Measurements from ENCODE around the gene KIF3B. TPM values are rescaled to one million over a fixed set of nuclear protein-coding genes. Genes with fewer than 3 reads are reported as not detected.

Gene KIF3B
- total and polyA plus RNA-seq, 2 of the 13 experiments (the other 11 are each of a cell fraction or from before 2014, with no cell fraction given): 23.6 to 28.8 TPM

GRCh38 chr20:32235331-32236047, 42.0 kb upstream of the KIF3B start (continued):
- TF ChIP-seq SP4 (CRISPR knock-in tag; IDR thresholded peaks at IDR 0.05) (no peak), MED1 (CRISPR knock-in tag; IDR thresholded peaks at IDR 0.05) (peak; percentile 64), HMGXB3 (CRISPR knock-in tag; IDR thresholded peaks at IDR 0.05; ENCODE audit: borderline replicate concordance) (0 out of 2 replicates have a peak, but pooled peaks have one; percentile 36), ZGPAT (CRISPR knock-in tag; IDR thresholded peaks at IDR 0.05) (peak; percentile 26; the same call in 1 of the 2 replicates), YEATS2 (CRISPR knock-in tag; IDR thresholded peaks at IDR 0.05; ENCODE audit: borderline replicate concordance) (peak; percentile 23; the same call in 1 of the 2 replicates), GFI1 (CRISPR knock-in tag; IDR thresholded peaks at IDR 0.05; ENCODE audit: borderline replicate concordance) (peak; percentile 50; the same call in 1 of the 2 replicates), ZBTB7B (CRISPR knock-in tag; IDR thresholded peaks at IDR 0.05) (peak; percentile 45; the same call in 1 of the 2 replicates), TFE3 (CRISPR knock-in tag; IDR thresholded peaks at IDR 0.05) (0 out of 2 replicates have a peak, but pooled peaks have one; percentile 24), ZNF20 (CRISPR knock-in tag; IDR thresholded peaks at IDR 0.05) (no peak), DRAP1 (CRISPR knock-in tag; IDR thresholded peaks at IDR 0.05) (peak; percentile 37; the same call in 1 of the 2 replicates), ZNF124 (CRISPR knock-in tag; IDR thresholded peaks at IDR 0.05) (0 out of 2 replicates have a peak, but pooled peaks have one; percentile 54), REPIN1 (CRISPR knock-in tag; IDR thresholded peaks at IDR 0.05; ENCODE audit: borderline replicate concordance, low read depth) (no peak), ZNF503 (CRISPR knock-in tag; IDR thresholded peaks at IDR 0.05) (no peak), HMGA1 (CRISPR knock-in tag; conservative IDR thresholded peaks at IDR 0.05) (no peak), MAF1 (CRISPR knock-in tag; IDR thresholded peaks at IDR 0.05; ENCODE audit: borderline replicate concordance) (no peak), ZNF557 (CRISPR knock-in tag; IDR thresholded peaks at IDR 0.05) (no peak), CREM (IDR thresholded peaks at IDR 0.05) (peak; percentile 38; the same call in 1 of the 2 replicates), CREM (CRISPR knock-in tag; IDR thresholded peaks at IDR 0.05) (no peak), ZFAT (CRISPR knock-in tag; conservative IDR thresholded peaks at IDR 0.05) (no peak), MXI1 (IDR thresholded peaks at IDR 0.05; ENCODE audit: borderline replicate concordance, low read depth, low read length) (no peak), SALL2 (CRISPR knock-in tag; IDR thresholded peaks at IDR 0.05) (no peak)
